GM12878 (cell line): ENCODE measurements around the gene ATP6V1G2. TPM values are rescaled to one million over a fixed set of nuclear protein-coding genes. Genes with fewer than 3 reads are reported as not detected.

Experiments used
- ATF7 ChIP-seq: fragments of 450-650 bp; IDR thresholded peaks from 2 replicates; pipeline ENCODE4 v1.6.1; 2016; ENCODE audit warnings: low read depth, mild to moderate bottlenecking
- CREB1 ChIP-seq: IDR thresholded peaks from 2 replicates; pipeline ENCODE4 v1.6.1; 2012; ENCODE audit warnings: low read depth, mild to moderate bottlenecking, inconsistent platforms
- CREM ChIP-seq: IDR thresholded peaks from 2 replicates; pipeline ENCODE4 v1.6.1; 2014; ENCODE audit warnings: antibody characterized with exemption, low read depth
- MEF2B ChIP-seq: fragments of 450-650 bp; IDR thresholded peaks from 2 replicates; pipeline ENCODE4 v1.6.1; 2018; ENCODE audit warnings: mild to moderate bottlenecking, moderate library complexity; ENCODE audit not compliant: partially characterized antibody, poor library complexity, severe bottlenecking
- PBX3 ChIP-seq: IDR thresholded peaks from 2 replicates; pipeline ENCODE4 v1.6.1; 2011; ENCODE audit warnings: mild to moderate bottlenecking, low read depth, low read length, moderate library complexity; ENCODE audit not compliant: insufficient replicate concordance
- SIN3A ChIP-seq: IDR thresholded peaks from 2 replicates; pipeline ENCODE4 v1.6.1; 2012; ENCODE audit warnings: low read depth, low read length, improper control_type of control experiment
- SUPT20H ChIP-seq: IDR thresholded peaks from 2 replicates; pipeline ENCODE4 v1.6.1; 2011; ENCODE audit warnings: low read depth, mild to moderate bottlenecking, low read length, moderate library complexity, borderline replicate concordance; ENCODE audit not compliant: control insufficient read depth
- TAF1 ChIP-seq: IDR thresholded peaks from 2 replicates; pipeline ENCODE4 v1.6.1; 2011; ENCODE audit warnings: mild to moderate bottlenecking, low read depth, low read length, borderline replicate concordance
- USF1 ChIP-seq: IDR thresholded peaks from 2 replicates; pipeline ENCODE4 v1.6.1; 2011; ENCODE audit warnings: borderline replicate concordance, low read depth, mild to moderate bottlenecking, moderate library complexity, mixed read lengths, low read length; ENCODE audit not compliant: insufficient read depth; ENCODE audit errors: extremely low read length
- polyA plus RNA-seq, 11 experiments: library from polyadenylated mRNA; depleted of rRNA in 4 of 11; unstranded in 6 of 11; stranded (reverse) in 5 of 11; fragments of >200 nt; fragmentation: Nextera tagmentation in 4 of 11; fragmentation: Illumina TruSeq in 1 of 11; extraction: Ambion mirVana in 4 of 11; extraction: Trizol in 1 of 11; gene quantifications; 1 replicate in 1 of 11; 2 replicates in 10 of 11; pipeline versions ENCODE4 v1.2.1 to v1.2.3, GENCODE V29; 2011 to 2016; ENCODE audit warnings: inconsistent platforms in 2 of 11, missing spikeins in 2 of 11, low read depth in 1 of 11
- total RNA-seq, 4 experiments: library from RNA; depleted of rRNA in 3 of 4; stranded (reverse); fragments of >200 nt in 3 of 4; fragmentation: Illumina TruSeq in 1 of 4; extraction: Trizol in 1 of 4; gene quantifications; 2 replicates each; pipeline versions ENCODE4 v1.2.1 to v1.2.3, GENCODE V29; 2013 to 2021
- TF ChIP-seq, protein P1 (sequence below): fragments of 450-650 bp; IDR thresholded peaks from 2 replicates; pipeline ENCODE4 v1.6.1; 2018; ENCODE audit warnings: borderline replicate concordance, mild to moderate bottlenecking; ENCODE audit not compliant: partially characterized antibody
- TF ChIP-seq, protein P2 (sequence below): IDR thresholded peaks from 2 replicates; pipeline ENCODE4 v1.6.1; 2011; ENCODE audit warnings: borderline replicate concordance, low read depth, mild to moderate bottlenecking, moderate library complexity, low read length; ENCODE audit not compliant: insufficient read depth, poor library complexity, severe bottlenecking
- TF ChIP-seq, protein P3 (sequence below): IDR thresholded peaks from 2 replicates; pipeline ENCODE4 v1.6.1; 2012; ENCODE audit warnings: low read length, inconsistent platforms
- TF ChIP-seq, protein P4 (sequence below): fragments of 450-650 bp; formaldehyde crosslinking; IDR thresholded peaks from 2 replicates; pipeline ENCODE4 v1.4.0; 2022; ENCODE audit warnings: mild to moderate bottlenecking, moderate library complexity
- TF ChIP-seq, protein P5 (sequence below): fragments of 450-650 bp; IDR thresholded peaks from 2 replicates; pipeline ENCODE4 v1.6.1; 2017; ENCODE audit warnings: low read depth, mild to moderate bottlenecking, moderate library complexity

The ATP6V1G2 gene
- total and polyA plus RNA-seq, 10 of the 15 experiments (the other 5 are each of a cell fraction or from before 2014, with no cell fraction given), result 0.45 to 8.9 (median 2.8) TPM

DNA sequence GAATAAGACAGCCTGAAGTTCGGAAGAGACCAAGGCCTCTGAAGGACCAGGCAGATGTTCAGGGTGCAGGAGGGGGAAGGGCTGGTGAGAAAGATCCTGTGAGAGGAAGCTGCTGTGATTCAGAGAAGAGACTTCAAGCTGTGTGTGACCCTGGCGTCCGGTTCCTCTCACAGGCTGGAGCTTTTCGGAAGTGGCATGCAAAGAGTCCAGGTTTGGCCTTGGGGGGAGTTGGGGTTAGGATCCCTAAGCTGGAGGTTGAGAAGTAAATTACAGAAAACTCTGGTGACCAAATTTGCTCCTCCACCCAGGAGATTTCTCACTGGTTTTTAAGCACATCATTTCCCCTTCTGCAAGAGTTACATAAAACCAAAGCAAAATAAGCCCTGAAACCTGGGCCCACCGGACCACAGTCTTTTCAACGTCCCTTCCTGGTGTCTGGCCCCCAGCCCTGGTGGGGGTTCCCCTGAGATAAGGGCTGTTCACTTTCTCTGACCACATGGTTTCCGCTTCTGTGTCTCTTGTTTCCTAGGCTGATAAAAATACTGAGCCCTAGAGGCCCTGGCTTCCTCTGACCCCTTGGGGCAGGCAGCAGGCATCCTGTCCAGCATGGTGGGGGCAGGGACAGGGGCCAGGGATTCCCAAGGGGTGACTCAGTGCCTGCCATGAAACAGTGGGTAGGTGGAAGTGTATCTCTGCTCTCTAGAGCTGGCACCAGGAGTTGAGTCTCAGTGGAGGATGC, 13.7 kb upstream of the ATP6V1G2 start (continued):
- TF ChIP-seq, protein P1, sequence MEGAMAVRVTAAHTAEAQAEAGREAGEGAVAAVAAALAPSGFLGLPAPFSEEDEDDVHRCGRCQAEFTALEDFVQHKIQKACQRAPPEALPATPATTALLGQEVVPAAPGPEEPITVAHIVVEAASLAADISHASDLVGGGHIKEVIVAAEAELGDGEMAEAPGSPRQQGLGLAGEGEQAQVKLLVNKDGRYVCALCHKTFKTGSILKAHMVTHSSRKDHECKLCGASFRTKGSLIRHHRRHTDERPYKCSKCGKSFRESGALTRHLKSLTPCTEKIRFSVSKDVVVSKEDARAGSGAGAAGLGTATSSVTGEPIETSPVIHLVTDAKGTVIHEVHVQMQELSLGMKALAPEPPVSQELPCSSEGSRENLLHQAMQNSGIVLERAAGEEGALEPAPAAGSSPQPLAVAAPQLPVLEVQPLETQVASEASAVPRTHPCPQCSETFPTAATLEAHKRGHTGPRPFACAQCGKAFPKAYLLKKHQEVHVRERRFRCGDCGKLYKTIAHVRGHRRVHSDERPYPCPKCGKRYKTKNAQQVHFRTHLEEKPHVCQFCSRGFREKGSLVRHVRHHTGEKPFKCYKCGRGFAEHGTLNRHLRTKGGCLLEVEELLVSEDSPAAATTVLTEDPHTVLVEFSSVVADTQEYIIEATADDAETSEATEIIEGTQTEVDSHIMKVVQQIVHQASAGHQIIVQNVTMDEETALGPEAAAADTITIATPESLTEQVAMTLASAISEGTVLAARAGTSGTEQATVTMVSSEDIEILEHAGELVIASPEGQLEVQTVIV, result no peak
- TF ChIP-seq CREM, result peak; percentile 78; the same call in 1 of the 2 replicates
- TF ChIP-seq SIN3A, result no peak; the same call in 1 of the 2 replicates
- no peak for TF ChIP-seq USF1
- TF ChIP-seq TAF1, result peak; percentile 10; the same call in 1 of the 2 replicates
- TF ChIP-seq ATF7, result peak; percentile 64
- TF ChIP-seq, protein P2, sequence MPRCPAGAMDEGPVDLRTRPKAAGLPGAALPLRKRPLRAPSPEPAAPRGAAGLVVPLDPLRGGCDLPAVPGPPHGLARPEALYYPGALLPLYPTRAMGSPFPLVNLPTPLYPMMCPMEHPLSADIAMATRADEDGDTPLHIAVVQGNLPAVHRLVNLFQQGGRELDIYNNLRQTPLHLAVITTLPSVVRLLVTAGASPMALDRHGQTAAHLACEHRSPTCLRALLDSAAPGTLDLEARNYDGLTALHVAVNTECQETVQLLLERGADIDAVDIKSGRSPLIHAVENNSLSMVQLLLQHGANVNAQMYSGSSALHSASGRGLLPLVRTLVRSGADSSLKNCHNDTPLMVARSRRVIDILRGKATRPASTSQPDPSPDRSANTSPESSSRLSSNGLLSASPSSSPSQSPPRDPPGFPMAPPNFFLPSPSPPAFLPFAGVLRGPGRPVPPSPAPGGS, result peak; percentile 87
- TF ChIP-seq MEF2B, result peak; percentile 86
- TF ChIP-seq, protein P3, sequence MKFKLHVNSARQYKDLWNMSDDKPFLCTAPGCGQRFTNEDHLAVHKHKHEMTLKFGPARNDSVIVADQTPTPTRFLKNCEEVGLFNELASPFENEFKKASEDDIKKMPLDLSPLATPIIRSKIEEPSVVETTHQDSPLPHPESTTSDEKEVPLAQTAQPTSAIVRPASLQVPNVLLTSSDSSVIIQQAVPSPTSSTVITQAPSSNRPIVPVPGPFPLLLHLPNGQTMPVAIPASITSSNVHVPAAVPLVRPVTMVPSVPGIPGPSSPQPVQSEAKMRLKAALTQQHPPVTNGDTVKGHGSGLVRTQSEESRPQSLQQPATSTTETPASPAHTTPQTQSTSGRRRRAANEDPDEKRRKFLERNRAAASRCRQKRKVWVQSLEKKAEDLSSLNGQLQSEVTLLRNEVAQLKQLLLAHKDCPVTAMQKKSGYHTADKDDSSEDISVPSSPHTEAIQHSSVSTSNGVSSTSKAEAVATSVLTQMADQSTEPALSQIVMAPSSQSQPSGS, result peak; percentile 88
- no peak for TF ChIP-seq PBX3
- TF ChIP-seq, protein P4, sequence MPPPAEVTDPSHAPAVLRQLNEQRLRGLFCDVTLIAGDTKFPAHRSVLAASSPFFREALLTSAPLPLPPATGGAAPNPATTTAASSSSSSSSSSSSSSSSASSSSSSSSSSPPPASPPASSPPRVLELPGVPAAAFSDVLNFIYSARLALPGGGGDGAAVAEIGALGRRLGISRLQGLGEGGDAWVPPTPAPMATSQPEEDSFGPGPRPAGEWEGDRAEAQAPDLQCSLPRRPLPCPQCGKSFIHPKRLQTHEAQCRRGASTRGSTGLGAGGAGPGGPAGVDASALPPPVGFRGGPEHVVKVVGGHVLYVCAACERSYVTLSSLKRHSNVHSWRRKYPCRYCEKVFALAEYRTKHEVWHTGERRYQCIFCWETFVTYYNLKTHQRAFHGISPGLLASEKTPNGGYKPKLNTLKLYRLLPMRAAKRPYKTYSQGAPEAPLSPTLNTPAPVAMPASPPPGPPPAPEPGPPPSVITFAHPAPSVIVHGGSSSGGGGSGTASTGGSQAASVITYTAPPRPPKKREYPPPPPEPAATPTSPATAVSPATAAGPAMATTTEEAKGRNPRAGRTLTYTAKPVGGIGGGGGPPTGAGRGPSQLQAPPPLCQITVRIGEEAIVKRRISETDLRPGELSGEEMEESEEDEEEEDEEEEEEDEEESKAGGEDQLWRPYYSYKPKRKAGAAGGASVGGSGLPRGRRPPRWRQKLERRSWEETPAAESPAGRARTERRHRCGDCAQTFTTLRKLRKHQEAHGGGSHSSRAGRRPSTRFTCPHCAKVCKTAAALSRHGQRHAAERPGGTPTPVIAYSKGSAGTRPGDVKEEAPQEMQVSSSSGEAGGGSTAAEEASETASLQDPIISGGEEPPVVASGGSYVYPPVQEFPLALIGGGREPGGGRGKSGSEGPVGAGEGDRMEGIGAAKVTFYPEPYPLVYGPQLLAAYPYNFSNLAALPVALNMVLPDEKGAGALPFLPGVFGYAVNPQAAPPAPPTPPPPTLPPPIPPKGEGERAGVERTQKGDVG (CRISPR knock-in tag), result no peak
- TF ChIP-seq, protein P5, sequence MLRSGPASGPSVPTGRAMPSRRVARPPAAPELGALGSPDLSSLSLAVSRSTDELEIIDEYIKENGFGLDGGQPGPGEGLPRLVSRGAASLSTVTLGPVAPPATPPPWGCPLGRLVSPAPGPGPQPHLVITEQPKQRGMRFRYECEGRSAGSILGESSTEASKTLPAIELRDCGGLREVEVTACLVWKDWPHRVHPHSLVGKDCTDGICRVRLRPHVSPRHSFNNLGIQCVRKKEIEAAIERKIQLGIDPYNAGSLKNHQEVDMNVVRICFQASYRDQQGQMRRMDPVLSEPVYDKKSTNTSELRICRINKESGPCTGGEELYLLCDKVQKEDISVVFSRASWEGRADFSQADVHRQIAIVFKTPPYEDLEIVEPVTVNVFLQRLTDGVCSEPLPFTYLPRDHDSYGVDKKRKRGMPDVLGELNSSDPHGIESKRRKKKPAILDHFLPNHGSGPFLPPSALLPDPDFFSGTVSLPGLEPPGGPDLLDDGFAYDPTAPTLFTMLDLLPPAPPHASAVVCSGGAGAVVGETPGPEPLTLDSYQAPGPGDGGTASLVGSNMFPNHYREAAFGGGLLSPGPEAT, result peak; percentile 67; the same call in 1 of the 2 replicates
- no peak; the same call in 1 of the 2 replicates for TF ChIP-seq CREB1
- no peak for TF ChIP-seq SUPT20H
